NCI-H2029 (cell line): Measurements from ENCODE around the gene PLCL2.
A peak's percentile ranks its signal among the peaks of the same experiment; 100 is the strongest.

ENCODE experiments used
- DNase-seq: peaks from one replicate; lab custom pipeline; 2025; lab: John Stamatoyannopoulos, UW

PLCL2 gene

GRCh38 chr3:16896094-16896627 is 11.4 kb downstream of the PLCL2 start:
- DNase-seq = no peak

GRCh38 chr3:16896820-16897219 is 12.1 kb downstream of the PLCL2 start:
- DNase-seq = no peak

- DNase-seq = peak; percentile 45
These were observed 12.6 kb downstream of the PLCL2 start for GRCh38 chr3:16897254-16897926.

GRCh38 chr3:16898595-16899395 is 14.0 kb downstream of the PLCL2 start:
- DNase-seq = no peak

- DNase-seq = no peak
These were observed 15.2 kb downstream of the PLCL2 start for GRCh38 chr3:16899919-16900318.

- no peak for DNase-seq
These were observed 16.2 kb downstream of the PLCL2 start for GRCh38 chr3:16900779-16901440.

GRCh38 chr3:16904423-16905417 is 20.0 kb downstream of the PLCL2 start:
- DNase-seq = no peak

GRCh38 chr3:16905704-16906103 is 20.9 kb downstream of the PLCL2 start:
- no peak for DNase-seq

GRCh38 chr3:16906682-16907081 is 21.9 kb downstream of the PLCL2 start:
- DNase-seq = peak; percentile 47

- no peak for DNase-seq
These were observed 22.5 kb downstream of the PLCL2 start for GRCh38 chr3:16907243-16907642.

- DNase-seq = no peak
These were observed 23.5 kb downstream of the PLCL2 start for GRCh38 chr3:16908016-16908807.

- no peak for DNase-seq
These were observed 24.1 kb downstream of the PLCL2 start for GRCh38 chr3:16908896-16909295.

- no peak for DNase-seq
These were observed 25.0 kb downstream of the PLCL2 start for GRCh38 chr3:16909802-16910201.

- no peak for DNase-seq
These were observed 25.5 kb downstream of the PLCL2 start for GRCh38 chr3:16910207-16910606.

GRCh38 chr3:16911916-16912315 is 27.2 kb downstream of the PLCL2 start:
- no peak for DNase-seq

- DNase-seq = no peak
These were observed 27.9 kb downstream of the PLCL2 start for GRCh38 chr3:16912400-16913263.

- DNase-seq = no peak
These were observed 28.5 kb downstream of the PLCL2 start for GRCh38 chr3:16913264-16913580.

GRCh38 chr3:16916840-16917239 is 32.1 kb downstream of the PLCL2 start:
- peak; percentile 46 for DNase-seq

- DNase-seq = no peak
These were observed 32.6 kb downstream of the PLCL2 start for GRCh38 chr3:16917256-16917935.
